22Rv1 (cell line): ENCODE data around the gene DFFB.

ENCODE experiments used
- CTCF ChIP-seq: fragments of 450-650 bp; IDR thresholded peaks from 2 replicates; pipeline ENCODE4 v1.5.1; 2017; ENCODE audit warnings: mild to moderate bottlenecking
- ZFX ChIP-seq: fragments of 450-650 bp; IDR thresholded peaks from 2 replicates; pipeline ENCODE4 v1.6.1; 2017; ENCODE audit warnings: antibody characterized with exemption, borderline replicate concordance

- TF ChIP-seq CTCF (no peak), ZFX (no peak)
Observed at GRCh38 chr1:3905266-3905952, 48.1 kb downstream of the DFFB start.
